Activated CD4-positive, alpha-beta T cell treated with anti-CD3 and anti-CD28 coated beads, Interleukin-2, amount 50 U/mL, for 16 hours (primary cell): ENCODE results near the gene BBX.

ENCODE experiments used
- DNase-seq: peaks from one replicate; pipeline ENCODE4 v3.0.0-alpha.2; 2020

BBX gene

GRCh38 chr3:107848351-107848915 lies 325.7 kb downstream of the BBX start:
- no peak for DNase-seq

GRCh38 chr3:107850681-107851080 lies 327.9 kb downstream of the BBX start:
- DNase-seq, result peak; percentile 79

- no peak for DNase-seq
Measured at GRCh38 chr3:107853821-107854220, 331.1 kb downstream of the BBX start.

- DNase-seq, result no peak
Measured at GRCh38 chr3:107854733-107855132, 332.0 kb downstream of the BBX start.

GRCh38 chr3:107855710-107856109 lies 332.9 kb downstream of the BBX start:
- no peak for DNase-seq

GRCh38 chr3:107857854-107858253 lies 335.1 kb downstream of the BBX start:
- DNase-seq, result no peak

- DNase-seq, result no peak
Measured at GRCh38 chr3:107858876-107859275, 336.1 kb downstream of the BBX start.
